ENCODE measurements around the gene AKAP6. TPM values are rescaled to one million over a fixed set of nuclear protein-coding genes. Genes with fewer than 3 reads are reported as not detected.

The AKAP6 gene
- total RNA-seq, 1 donor from 2014 or later: 0.21 TPM

GRCh38 chr14:32534145-32534544 is 205.0 kb downstream of the AKAP6 start:
- no peaks in the 10 kb centered on the region for H3K4me1 Mint-ChIP-seq (ENCODE audit: low read depth)
- no peak for DNase-seq (ENCODE audit: low spot score)
- no peak overlapping the region for H3K27ac Mint-ChIP-seq
- peaks cover 9% of the 10 kb centered on the region for H3K27me3 Mint-ChIP-seq (ENCODE audit: insufficient read depth)
- no peaks in the 10 kb centered on the region for H3K9me3 Mint-ChIP-seq
- no peaks in the 10 kb centered on the region for H3K36me3 Mint-ChIP-seq (ENCODE audit: low read depth)
- intact Hi-C loops (cut with micrococcal nuclease): no loop called here
- no peak overlapping the region for H3K4me3 Mint-ChIP-seq

- no peaks in the 10 kb centered on the region for H3K9me3 Mint-ChIP-seq
- no peak for DNase-seq (ENCODE audit: low spot score)
- H3K4me3 Mint-ChIP-seq: no peak overlapping the region
- no peak overlapping the region for H3K27ac Mint-ChIP-seq
- H3K36me3 Mint-ChIP-seq (ENCODE audit: low read depth): no peaks in the 10 kb centered on the region
- H3K27me3 Mint-ChIP-seq (ENCODE audit: insufficient read depth): peaks cover 5% of the 10 kb centered on the region
- intact Hi-C loops (cut with micrococcal nuclease): no loop called here
- H3K4me1 Mint-ChIP-seq (ENCODE audit: low read depth): no peaks in the 10 kb centered on the region
Measured at GRCh38 chr14:32536175-32536574, 207.1 kb downstream of the AKAP6 start.

GRCh38 chr14:32537166-32537565 is 208.1 kb downstream of the AKAP6 start:
- intact Hi-C loops (cut with micrococcal nuclease): no loop called here
- Mint-ChIP-seq H3K27ac (no peak overlapping the region), H3K4me1 (ENCODE audit: low read depth) (no peaks in the 10 kb centered on the region), H3K27me3 (ENCODE audit: insufficient read depth) (peaks cover 5% of the 10 kb centered on the region), H3K4me3 (no peak overlapping the region), H3K9me3 (no peaks in the 10 kb centered on the region), H3K36me3 (ENCODE audit: low read depth) (no peaks in the 10 kb centered on the region)
- no peak for DNase-seq (ENCODE audit: low spot score)

GRCh38 chr14:32542507-32542906 is 213.4 kb downstream of the AKAP6 start:
- Mint-ChIP-seq H3K4me1 (ENCODE audit: low read depth) (no peaks in the 10 kb centered on the region), H3K27me3 (ENCODE audit: insufficient read depth) (no peaks in the 10 kb centered on the region), H3K9me3 (no peaks in the 10 kb centered on the region), H3K36me3 (ENCODE audit: low read depth) (no peaks in the 10 kb centered on the region), H3K4me3 (no peak overlapping the region), H3K27ac (no peak overlapping the region)
- no peak for DNase-seq (ENCODE audit: low spot score)
- intact Hi-C loops (cut with micrococcal nuclease): no loop called here

GRCh38 chr14:32545095-32545494 is 216.0 kb downstream of the AKAP6 start:
- no peaks in the 10 kb centered on the region for H3K36me3 Mint-ChIP-seq (ENCODE audit: low read depth)

GRCh38 chr14:32545506-32546210 is 216.6 kb downstream of the AKAP6 start:
- Mint-ChIP-seq H3K4me1 (ENCODE audit: low read depth) (no peaks in the 10 kb centered on the region), H3K36me3 (ENCODE audit: low read depth) (no peaks in the 10 kb centered on the region), H3K27me3 (ENCODE audit: insufficient read depth) (no peaks in the 10 kb centered on the region), H3K9me3 (no peaks in the 10 kb centered on the region), H3K27ac (no peak overlapping the region), H3K4me3 (no peak overlapping the region)
- no peak for DNase-seq (ENCODE audit: low spot score)
- intact Hi-C loops (cut with micrococcal nuclease): no loop called here

More at GRCh38 chr14:32545095-32545494, 216.0 kb downstream of the AKAP6 start:
- no peaks in the 10 kb centered on the region for H3K9me3 Mint-ChIP-seq
- H3K4me1 Mint-ChIP-seq (ENCODE audit: low read depth): no peaks in the 10 kb centered on the region
- no peak for DNase-seq (ENCODE audit: low spot score)
- no peaks in the 10 kb centered on the region for H3K27me3 Mint-ChIP-seq (ENCODE audit: insufficient read depth)
- no peak overlapping the region for H3K27ac Mint-ChIP-seq
- intact Hi-C loops (cut with micrococcal nuclease): no loop called here
- H3K4me3 Mint-ChIP-seq: no peak overlapping the region

DNA sequence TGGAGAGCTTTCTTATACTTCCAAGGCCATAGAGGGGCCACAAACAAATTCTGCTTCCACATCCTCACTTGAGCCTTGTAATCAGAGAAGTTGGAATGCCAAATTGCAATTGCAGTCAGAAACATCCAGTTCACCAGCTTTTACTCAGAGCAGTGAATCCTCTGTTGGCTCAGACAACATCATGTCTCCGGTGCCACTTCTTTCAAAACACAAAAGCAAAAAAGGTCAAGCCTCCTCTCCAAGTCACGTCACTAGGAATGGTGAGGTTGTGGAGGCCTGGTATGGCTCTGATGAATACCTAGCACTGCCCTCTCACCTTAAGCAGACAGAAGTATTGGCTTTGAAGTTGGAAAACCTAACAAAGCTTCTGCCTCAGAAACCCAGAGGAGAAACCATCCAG is 217.1 kb downstream of the AKAP6 start:
- Mint-ChIP-seq H3K4me3 (no peak overlapping the region), H3K27me3 (ENCODE audit: insufficient read depth) (no peaks in the 10 kb centered on the region)
- intact Hi-C loops (cut with micrococcal nuclease): no loop called here

GRCh38 chr14:32552766-32553165 is 223.7 kb downstream of the AKAP6 start:
- H3K27me3 Mint-ChIP-seq (ENCODE audit: insufficient read depth): peaks cover 2% of the 10 kb centered on the region
- no peaks in the 10 kb centered on the region for H3K4me1 Mint-ChIP-seq (ENCODE audit: low read depth)
- no peaks in the 10 kb centered on the region for H3K9me3 Mint-ChIP-seq
- DNase-seq (ENCODE audit: low spot score): no peak
- intact Hi-C loops (cut with micrococcal nuclease): no loop called here
- no peaks in the 10 kb centered on the region for H3K36me3 Mint-ChIP-seq (ENCODE audit: low read depth)
- no peak overlapping the region for H3K4me3 Mint-ChIP-seq
- H3K27ac Mint-ChIP-seq: no peak overlapping the region

More for the DNA sequence above, 217.1 kb downstream of the AKAP6 start:
- Mint-ChIP-seq H3K27ac (no peak overlapping the region), H3K9me3 (no peaks in the 10 kb centered on the region), H3K36me3 (ENCODE audit: low read depth) (no peaks in the 10 kb centered on the region), H3K4me1 (ENCODE audit: low read depth) (no peaks in the 10 kb centered on the region)
- DNase-seq (ENCODE audit: low spot score): no peak

- Mint-ChIP-seq H3K4me3 (no peak overlapping the region), H3K36me3 (ENCODE audit: low read depth) (no peaks in the 10 kb centered on the region)
- no peak for DNase-seq (ENCODE audit: low spot score)
Measured at GRCh38 chr14:32559048-32559447, 229.9 kb downstream of the AKAP6 start.

GRCh38 chr14:32559590-32559989 is 230.5 kb downstream of the AKAP6 start:
- H3K27me3 Mint-ChIP-seq (ENCODE audit: insufficient read depth): no peaks in the 10 kb centered on the region
- H3K36me3 Mint-ChIP-seq (ENCODE audit: low read depth): no peaks in the 10 kb centered on the region
- intact Hi-C loops (cut with micrococcal nuclease): no loop called here
- H3K4me1 Mint-ChIP-seq (ENCODE audit: low read depth): peaks cover 10% of the 10 kb centered on the region
- no peak overlapping the region for H3K27ac Mint-ChIP-seq
- H3K4me3 Mint-ChIP-seq: no peak overlapping the region
- no peaks in the 10 kb centered on the region for H3K9me3 Mint-ChIP-seq
- DNase-seq (ENCODE audit: low spot score): no peak

More at GRCh38 chr14:32559048-32559447, 229.9 kb downstream of the AKAP6 start:
- intact Hi-C loops (cut with micrococcal nuclease): no loop called here
- Mint-ChIP-seq H3K27ac (no peak overlapping the region), H3K27me3 (ENCODE audit: insufficient read depth) (peaks cover 2% of the 10 kb centered on the region), H3K4me1 (ENCODE audit: low read depth) (peaks cover 5% of the 10 kb centered on the region), H3K9me3 (no peaks in the 10 kb centered on the region)

- peak; percentile 5 for DNase-seq (ENCODE audit: low spot score)
- Mint-ChIP-seq H3K27me3 (ENCODE audit: insufficient read depth) (no peaks in the 10 kb centered on the region), H3K4me3 (no peak overlapping the region), H3K27ac (no peak overlapping the region), H3K4me1 (ENCODE audit: low read depth) (peaks cover 17% of the 10 kb centered on the region), H3K36me3 (ENCODE audit: low read depth) (no peaks in the 10 kb centered on the region), H3K9me3 (no peaks in the 10 kb centered on the region)
- intact Hi-C loops (cut with micrococcal nuclease): loop anchor here (1.0 to 10.0 kb wide), 3 partner anchors 306 to 1906 kb away; no protein-coding TSS in a partner anchor
Measured at GRCh38 chr14:32560209-32560857, 231.2 kb downstream of the AKAP6 start.

GRCh38 chr14:32561520-32561919 is 232.4 kb downstream of the AKAP6 start:
- Mint-ChIP-seq H3K36me3 (ENCODE audit: low read depth) (no peaks in the 10 kb centered on the region), H3K27me3 (ENCODE audit: insufficient read depth) (no peaks in the 10 kb centered on the region), H3K4me3 (no peak overlapping the region), H3K9me3 (no peaks in the 10 kb centered on the region), H3K4me1 (ENCODE audit: low read depth) (peaks cover 20% of the 10 kb centered on the region), H3K27ac (no peak overlapping the region)
- intact Hi-C loops (cut with micrococcal nuclease): loop anchor here (10.0 kb wide), 1 partner anchor 1907 kb away; no protein-coding TSS in a partner anchor
- DNase-seq (ENCODE audit: low spot score): no peak

DNA sequence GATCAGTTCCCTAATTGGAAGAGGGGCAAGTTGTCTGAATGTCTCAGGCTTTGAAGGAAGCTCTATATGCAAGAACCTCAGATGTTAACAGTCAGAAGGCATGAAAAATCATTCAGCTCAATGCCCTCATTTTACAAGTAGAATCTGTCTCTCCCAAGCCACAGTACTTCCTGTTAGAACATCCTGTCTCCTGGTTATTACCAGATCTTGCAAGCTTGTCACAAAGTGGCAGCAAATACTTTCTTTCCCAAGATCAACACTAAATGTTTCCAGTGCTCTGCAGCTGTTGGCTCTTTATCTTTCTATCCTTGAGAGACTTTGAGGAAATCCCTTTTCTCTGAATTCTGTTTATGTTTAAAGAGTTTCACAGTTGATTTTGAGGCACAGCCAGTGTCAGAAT is 235.5 kb downstream of the AKAP6 start:
- Mint-ChIP-seq H3K27ac (no peak overlapping the region), H3K9me3 (no peaks in the 10 kb centered on the region), H3K27me3 (ENCODE audit: insufficient read depth) (no peaks in the 10 kb centered on the region), H3K36me3 (ENCODE audit: low read depth) (no peaks in the 10 kb centered on the region), H3K4me1 (ENCODE audit: low read depth) (peaks cover 20% of the 10 kb centered on the region), H3K4me3 (no peak overlapping the region)
- no peak for DNase-seq (ENCODE audit: low spot score)
- intact Hi-C loops (cut with micrococcal nuclease): loop anchor here (10.0 kb wide), 1 partner anchor 1910 kb away; no protein-coding TSS in a partner anchor

Data from activated T-helper 1 cell treated with anti-CD3 and anti-CD28 coated beads, Interleukin-12 subunit alpha, Interleukin-12 subunit beta, Interleukin-2, Interleukin-4 antibody, amounts not matched to agents 30 ng/mL and 10 ng/mL and 1 ng/mL, durations not matched to agents 14 hours and 24 hours and 36 hours (primary cell).